MCF 10A (cell line): ENCODE measurements around the gene COL16A1. TPM values are rescaled to one million over a fixed set of nuclear protein-coding genes. Genes with fewer than 3 reads are reported as not detected.

Experiments
- BruUV-seq: library from RNA; stranded (reverse); fragments of 400-500 nt; replicated peaks from 2 replicates; lab custom pipeline; 2021; lab: Mats Ljungman, UMichigan
- CTCF ChIA-PET: fragments of 300-600 bp; sonication (Branson Sonifier 250); formaldehyde crosslinking; extraction: SDS; loops from one replicate; lab custom pipeline; 2021; ENCODE audit warnings: antibody characterized with exemption, inconsistent platforms; lab: Yijun Ruan, JAX
- POLR2A ChIA-PET: fragments of 300-600, 350-650 bp; sonication (Branson Sonifier 250); formaldehyde crosslinking; extraction: SDS; loops from one replicate; lab custom pipeline; 2020; ENCODE audit warnings: antibody characterized with exemption, inconsistent platforms; lab: Yijun Ruan, JAX
- DNase-seq: peaks from one replicate; pipeline ENCODE4 v3.0.0-alpha.2; 2018; ENCODE audit not compliant: unreplicated experiment
- H3K27ac Mint-ChIP-seq: one replicate; pipeline ENCODE4 v1.8.0; 2022; ENCODE audit warnings: mild to moderate bottlenecking, low read depth, mixed read lengths; ENCODE audit not compliant: unreplicated experiment
- H3K27me3 Mint-ChIP-seq: one replicate; pipeline ENCODE4 v1.8.0; 2022; ENCODE audit warnings: mixed read lengths; ENCODE audit not compliant: insufficient read depth, unreplicated experiment
- H3K36me3 Mint-ChIP-seq: one replicate; pipeline ENCODE4 v1.8.0; 2022; ENCODE audit warnings: mild to moderate bottlenecking, moderate library complexity, mixed read lengths; ENCODE audit not compliant: insufficient read depth, unreplicated experiment
- H3K4me1 Mint-ChIP-seq: one replicate; pipeline ENCODE4 v1.8.0; 2022; ENCODE audit warnings: mixed read lengths; ENCODE audit not compliant: insufficient read depth, unreplicated experiment
- H3K4me3 Mint-ChIP-seq: one replicate; pipeline ENCODE4 v1.8.0; 2022; ENCODE audit warnings: mild to moderate bottlenecking, moderate library complexity, mixed read lengths; ENCODE audit not compliant: unreplicated experiment
- H3K9me3 Mint-ChIP-seq: one replicate; pipeline ENCODE4 v1.8.0; 2022; ENCODE audit warnings: mixed read lengths; ENCODE audit not compliant: unreplicated experiment
- CTCF ChIP-seq: fragments of 200-600 bp; IDR thresholded peaks from one replicate; pipeline ENCODE4 v1.8.0; 2022; ENCODE audit warnings: antibody characterized with exemption, mild to moderate bottlenecking; ENCODE audit not compliant: unreplicated experiment
- intact Hi-C: fragments of 100-400 bp; cut with micrococcal nuclease; formaldehyde crosslinking; loops from 2 replicates; pipeline ENCODE4 v1.14.1; 2022
- total RNA-seq: library from RNA; stranded (reverse); gene quantifications from 2 replicates; pipeline ENCODE4 v1.2.3, GENCODE V29; 2022

The COL16A1 gene
- total RNA-seq, 1 experiment from 2014 or later: 42.1 TPM

- ChIA-PET CTCF (interaction anchor here (0.6 to 3.3 kb wide), 14 partner anchors 15 to 250 kb away, joined by 3 to 16 read pairs (median 4); partner anchors contain the start of gene PEF1), POLR2A (interaction anchor here (0.8 to 2.7 kb wide), 8 partner anchors 8 to 168 kb away, joined by 3 to 25 read pairs (median 10); partner anchors contain the start of gene COL16A1)
- peaks cover 27% of the 10 kb centered on the region for H3K4me1 Mint-ChIP-seq
- BruUV-seq: no TSS peak
- no peaks in the 10 kb centered on the region for H3K36me3 Mint-ChIP-seq
- H3K4me3 Mint-ChIP-seq: no peak overlapping the region
- no peak for TF ChIP-seq CTCF
- intact Hi-C loops: no loop called here
- no peaks in the 10 kb centered on the region for H3K9me3 Mint-ChIP-seq
- no peak for DNase-seq
- H3K27me3 Mint-ChIP-seq: peaks cover 21% of the 10 kb centered on the region
- no peak overlapping the region for H3K27ac Mint-ChIP-seq
These were observed 13.5 kb upstream of the COL16A1 start for GRCh38 chr1:31717341-31717740.

DNA sequence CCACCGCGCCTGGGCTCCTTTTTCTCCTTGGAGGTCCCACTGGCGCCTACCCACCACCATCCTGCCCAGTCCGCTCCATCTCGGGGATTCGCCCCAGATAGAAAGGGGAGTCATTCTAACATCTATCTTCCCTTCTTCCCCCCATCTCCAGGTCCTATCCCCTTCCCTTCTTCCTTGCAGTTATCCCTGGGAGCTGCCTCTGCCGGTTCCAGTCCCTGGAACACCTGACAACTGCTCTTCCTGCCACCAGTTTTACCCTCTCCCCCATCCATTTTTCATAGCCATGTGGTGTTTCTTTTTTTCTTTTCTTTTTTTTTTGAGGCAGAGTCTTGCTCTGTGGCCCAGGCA is 12.0 kb upstream of the COL16A1 start:
- H3K27me3 Mint-ChIP-seq: peaks cover 13% of the 10 kb centered on the region
- TF ChIP-seq CTCF: no peak
- intact Hi-C loops: no loop called here
- no TSS peak for BruUV-seq
- CTCF ChIA-PET: interaction anchor here (0.5 to 3.3 kb wide), 8 partner anchors 10 to 695 kb away, joined by 3 to 16 read pairs (median 5); partner anchors contain the start of gene COL16A1
- no peak overlapping the region for H3K27ac Mint-ChIP-seq
- no peaks in the 10 kb centered on the region for H3K9me3 Mint-ChIP-seq
- H3K4me3 Mint-ChIP-seq: no peak overlapping the region
- peaks cover 32% of the 10 kb centered on the region for H3K4me1 Mint-ChIP-seq
- POLR2A ChIA-PET: interaction anchor here (0.6 to 2.7 kb wide), 5 partner anchors 10 to 78 kb away, joined by 3 to 25 read pairs (median 11); partner anchors contain the start of gene PEF1
- DNase-seq: no peak
- H3K36me3 Mint-ChIP-seq: no peaks in the 10 kb centered on the region

GRCh38 chr1:31715087-31715872 is 11.5 kb upstream of the COL16A1 start:
- H3K27ac Mint-ChIP-seq: no peak overlapping the region
- no peaks in the 10 kb centered on the region for H3K9me3 Mint-ChIP-seq
- peaks cover 13% of the 10 kb centered on the region for H3K27me3 Mint-ChIP-seq
- H3K4me3 Mint-ChIP-seq: no peak overlapping the region
- intact Hi-C loops: no loop called here
- no peaks in the 10 kb centered on the region for H3K36me3 Mint-ChIP-seq
- peaks cover 32% of the 10 kb centered on the region for H3K4me1 Mint-ChIP-seq
- no TSS peak for BruUV-seq
- CTCF ChIA-PET: interaction anchor here (0.6 to 3.3 kb wide), 7 partner anchors 10 to 240 kb away, joined by 3 to 16 read pairs (median 5); partner anchors contain the start of gene COL16A1
- POLR2A ChIA-PET: interaction anchor here (0.6 to 2.5 kb wide), 2 partner anchors 14 to 70 kb away, joined by 3 to 25 read pairs; partner anchors contain the start of gene PEF1
- peak; percentile 55 for TF ChIP-seq CTCF
- DNase-seq: peak; percentile 61

- TF ChIP-seq CTCF: no peak
- CTCF ChIA-PET: interaction anchor here (0.6 to 2.1 kb wide), 4 partner anchors 9 to 341 kb away, joined by 3 to 5 read pairs (median 3); no protein-coding TSS in a partner anchor
- H3K4me1 Mint-ChIP-seq: peaks cover 32% of the 10 kb centered on the region
These were observed 10.7 kb upstream of the COL16A1 start for GRCh38 chr1:31714442-31715086.

More at GRCh38 chr1:31714442-31715086, 10.7 kb upstream of the COL16A1 start:
- no TSS peak for BruUV-seq
- no peak overlapping the region for H3K27ac Mint-ChIP-seq
- H3K36me3 Mint-ChIP-seq: no peaks in the 10 kb centered on the region
- POLR2A ChIA-PET: interaction anchor here (3.3 kb wide), 1 partner anchor 12 kb away, joined by 32 read pairs; the partner anchor contains the start of gene COL16A1
- no peak for DNase-seq
- no peaks in the 10 kb centered on the region for H3K9me3 Mint-ChIP-seq
- intact Hi-C loops: no loop called here
- no peak overlapping the region for H3K4me3 Mint-ChIP-seq
- peaks cover 13% of the 10 kb centered on the region for H3K27me3 Mint-ChIP-seq
